SU-DHL-6 (cell line): Measurements from ENCODE around the gene TFDP2.

Experiments
- CTCF ChIP-seq: fragments of 200-600 bp; sonication (generic); IDR thresholded peaks from one replicate; pipeline ENCODE4 v1.5.1; 2017; ENCODE audit warnings: antibody characterized with exemption, mild to moderate bottlenecking, low read length, moderate library complexity; ENCODE audit not compliant: insufficient read depth, poor library complexity, severe bottlenecking
- EZH2phosphoT487 ChIP-seq: fragments of 200-600 bp; sonication (generic), shearing (Covaris generic); conservative IDR thresholded peaks from 2 replicates; pipeline ENCODE4 v1.6.1; 2018; ENCODE audit warnings: mild to moderate bottlenecking, antibody characterized with exemption, low read length, moderate library complexity, mixed read lengths

GRCh38 chr3:142007710-142008399 is 141.5 kb downstream of the TFDP2 start:
- TF ChIP-seq CTCF (no peak), EZH2phosphoT487 (no peak)
